ENCODE measurements around the gene TCTN3.

TCTN3 gene

GRCh38 chr10:95663496-95663895, 30.2 kb downstream of the TCTN3 start:
- no peak for TF ChIP-seq REST (IDR thresholded peaks at IDR 0.05; ENCODE audit: insufficient read depth in 1 of 2, low read depth in 2 of 2, low read length in 2 of 2)
- TF ChIP-seq SIN3A (IDR thresholded peaks at IDR 0.05; ENCODE audit: borderline replicate concordance, insufficient read depth, low read length): no peak
- TF ChIP-seq POLR2AphosphoS5 (IDR thresholded peaks at IDR 0.05; ENCODE audit: low read depth, low read length): no peak
- TF ChIP-seq TAF1 (IDR thresholded peaks at IDR 0.05; ENCODE audit: borderline replicate concordance, insufficient read depth, low read length): no peak
- TF ChIP-seq FOXP2 (optimal IDR thresholded peaks at IDR 0.05; ENCODE audit: borderline replicate concordance, extremely low read depth, extremely low read length, insufficient read depth): no peak

- TF ChIP-seq TAF1 (IDR thresholded peaks at IDR 0.05; ENCODE audit: borderline replicate concordance, insufficient read depth, low read length) (no peak), POLR2AphosphoS5 (IDR thresholded peaks at IDR 0.05; ENCODE audit: low read depth, low read length) (no peak), REST (IDR thresholded peaks at IDR 0.05; ENCODE audit: insufficient read depth in 1 of 2, low read depth in 2 of 2, low read length in 2 of 2) (no peak), SIN3A (IDR thresholded peaks at IDR 0.05; ENCODE audit: borderline replicate concordance, insufficient read depth, low read length) (no peak), FOXP2 (optimal IDR thresholded peaks at IDR 0.05; ENCODE audit: borderline replicate concordance, extremely low read depth, extremely low read length, insufficient read depth) (no peak)
These were observed 31.9 kb downstream of the TCTN3 start for GRCh38 chr10:95661818-95662217.

- TF ChIP-seq TAF1 (IDR thresholded peaks at IDR 0.05; ENCODE audit: borderline replicate concordance, insufficient read depth, low read length): no peak
- no peak for TF ChIP-seq REST (IDR thresholded peaks at IDR 0.05; ENCODE audit: insufficient read depth in 1 of 2, low read depth in 2 of 2, low read length in 2 of 2)
- TF ChIP-seq POLR2AphosphoS5 (IDR thresholded peaks at IDR 0.05; ENCODE audit: low read depth, low read length): no peak
- TF ChIP-seq FOXP2 (optimal IDR thresholded peaks at IDR 0.05; ENCODE audit: borderline replicate concordance, extremely low read depth, extremely low read length, insufficient read depth): no peak
- TF ChIP-seq SIN3A (IDR thresholded peaks at IDR 0.05; ENCODE audit: borderline replicate concordance, insufficient read depth, low read length): no peak
These were observed 33.4 kb downstream of the TCTN3 start for GRCh38 chr10:95660283-95660682.

- no peak for TF ChIP-seq POLR2AphosphoS5 (IDR thresholded peaks at IDR 0.05; ENCODE audit: low read depth, low read length)
- TF ChIP-seq SIN3A (IDR thresholded peaks at IDR 0.05; ENCODE audit: borderline replicate concordance, insufficient read depth, low read length): no peak
- TF ChIP-seq REST (IDR thresholded peaks at IDR 0.05; ENCODE audit: insufficient read depth in 1 of 2, low read depth in 2 of 2, low read length in 2 of 2): no peak
- TF ChIP-seq FOXP2 (optimal IDR thresholded peaks at IDR 0.05; ENCODE audit: borderline replicate concordance, extremely low read depth, extremely low read length, insufficient read depth): no peak
These were observed 36.5 kb downstream of the TCTN3 start for GRCh38 chr10:95657250-95657649.
